HG03442 (cell line): ENCODE data around the gene MTMR3.

Experiments
- ATAC-seq: cut with Tn5 transposase; IDR thresholded peaks from one replicate; pipeline ENCODE4 v1.9.1; 2021; ENCODE audit warnings: mild to moderate bottlenecking, moderate library complexity; ENCODE audit not compliant: unreplicated experiment

Gene MTMR3

DNA sequence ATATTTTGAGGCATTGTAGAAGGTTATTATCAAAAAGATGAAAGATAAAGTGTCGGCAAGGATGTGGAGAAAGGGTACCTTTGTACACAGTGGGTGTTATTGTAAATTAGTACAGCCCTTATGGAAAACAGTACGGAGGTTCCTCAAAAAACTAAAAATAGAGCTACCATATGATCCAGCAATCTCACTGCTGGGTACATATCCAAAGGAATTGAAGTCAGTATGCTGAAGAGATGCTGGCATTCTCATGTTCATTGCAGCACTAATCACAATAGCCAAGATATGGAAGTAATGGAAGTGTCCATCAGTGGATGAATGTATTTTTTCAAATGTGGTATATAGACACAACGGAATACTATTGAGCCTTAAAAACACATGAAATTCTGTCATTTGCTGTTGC is 15.1 kb upstream of the MTMR3 start:
- no peak for ATAC-seq

DNA sequence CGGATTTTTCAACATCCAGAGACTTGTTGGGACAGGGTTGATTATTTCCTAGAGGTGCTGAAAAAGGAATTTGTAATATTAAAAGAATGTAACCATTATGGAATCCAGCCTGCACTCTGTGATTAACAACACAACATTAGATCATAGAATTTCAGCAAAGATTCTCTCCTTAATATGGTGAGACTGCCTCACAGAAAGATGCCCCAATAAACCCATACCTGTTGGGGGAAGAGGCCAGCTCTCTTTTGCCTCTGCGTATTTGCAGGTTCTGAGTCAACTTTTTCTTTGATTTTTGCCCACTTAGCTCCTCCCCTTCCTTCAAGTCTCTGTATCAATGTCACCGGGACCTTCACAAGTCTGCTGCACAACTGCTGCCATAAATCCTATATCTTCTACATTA is 12.4 kb upstream of the MTMR3 start:
- ATAC-seq: no peak

DNA sequence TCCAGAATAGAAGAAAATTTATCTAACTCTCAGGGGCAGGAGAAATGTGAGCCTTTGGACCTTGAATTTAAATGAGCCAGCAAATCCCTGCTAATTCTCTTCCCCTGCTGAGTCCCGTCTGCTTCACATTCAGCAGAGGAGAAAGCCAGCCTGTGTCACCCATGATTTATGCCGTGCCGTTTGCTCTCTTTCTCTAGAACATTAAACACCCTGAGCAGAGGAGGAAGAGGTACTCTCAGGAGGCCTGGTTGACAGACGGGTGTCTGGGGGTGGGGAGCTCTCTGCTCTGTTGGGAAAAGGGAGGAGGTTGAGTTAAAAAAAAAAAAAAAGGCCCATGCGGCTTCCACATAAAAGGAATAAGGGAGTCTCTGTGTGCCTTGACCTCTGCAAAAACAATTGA is 11.3 kb upstream of the MTMR3 start:
- no peak for ATAC-seq

DNA sequence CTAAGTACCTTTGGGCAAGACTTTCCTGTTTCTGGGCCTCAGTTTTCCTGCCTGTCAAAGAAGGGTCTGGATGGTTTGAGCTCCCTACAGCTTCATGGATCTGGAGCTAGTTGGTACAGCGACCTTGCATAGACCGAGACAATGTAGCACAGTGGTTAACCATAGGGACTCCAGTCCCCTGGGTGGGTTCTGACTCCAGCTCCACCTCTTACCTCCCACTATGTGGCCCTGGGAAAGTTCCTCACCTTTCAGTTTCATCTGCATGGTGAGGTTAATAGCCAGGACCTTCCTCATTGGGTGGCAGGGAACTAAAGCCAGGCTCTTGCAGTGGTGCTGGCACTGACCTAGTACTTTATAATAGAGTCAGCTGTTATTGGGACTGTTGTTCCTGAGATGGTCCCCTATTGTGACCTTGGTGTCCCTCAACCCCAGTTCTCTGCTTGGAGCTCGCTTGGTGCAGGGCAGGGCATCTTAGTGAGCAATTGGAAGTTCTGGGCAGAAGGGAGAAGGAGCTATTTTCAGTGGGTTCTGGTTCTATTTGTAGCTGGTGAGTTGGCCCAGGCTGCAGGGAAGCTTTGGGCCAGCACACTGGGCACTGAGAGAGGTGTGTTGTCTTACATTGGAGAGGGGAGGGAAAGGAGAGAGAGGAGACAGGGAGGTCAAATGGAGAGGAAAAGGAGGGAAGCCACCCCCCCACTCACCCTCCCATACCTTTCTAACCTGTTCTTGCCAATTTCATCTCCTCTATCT is 10.7 kb upstream of the MTMR3 start:
- no peak for ATAC-seq

DNA sequence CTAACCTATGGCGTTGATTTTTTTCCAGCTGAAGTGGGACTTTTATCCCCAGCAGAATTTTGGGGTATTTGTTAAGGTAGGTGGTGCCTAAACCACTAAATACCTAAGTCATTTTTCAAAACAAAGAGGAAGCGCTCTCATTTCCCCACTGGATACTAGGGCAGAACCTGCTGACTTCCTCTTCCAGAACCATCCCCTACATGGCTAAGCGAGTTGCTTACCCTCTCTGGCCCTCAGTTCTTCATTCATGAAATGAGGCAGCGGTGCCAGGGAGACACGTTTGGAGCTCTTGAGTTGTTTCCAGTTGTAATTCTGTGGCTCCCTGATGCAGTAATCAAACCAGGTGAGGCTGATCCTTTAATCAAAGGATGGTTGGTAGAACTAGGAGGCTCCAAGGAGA is 10.0 kb upstream of the MTMR3 start:
- ATAC-seq: no peak

DNA sequence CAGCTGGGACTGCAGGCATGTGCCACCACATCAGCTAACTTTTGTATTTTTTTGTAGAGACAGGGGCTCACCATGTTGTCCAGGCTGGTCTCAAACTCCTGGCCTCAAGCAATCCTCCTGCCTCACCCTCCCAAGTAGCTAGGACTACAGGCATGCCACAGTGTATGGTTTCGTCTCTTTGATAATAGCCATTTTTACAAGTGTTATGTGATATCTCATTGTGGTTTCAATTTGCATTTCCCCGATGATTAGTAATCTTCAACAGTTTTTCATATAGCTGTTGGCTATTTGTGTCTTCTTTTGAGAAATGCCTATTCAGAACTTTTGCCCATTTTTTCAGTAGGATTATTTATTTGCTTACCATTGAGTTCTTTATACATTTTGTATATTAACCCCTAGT is 9.0 kb upstream of the MTMR3 start:
- ATAC-seq: no peak

DNA sequence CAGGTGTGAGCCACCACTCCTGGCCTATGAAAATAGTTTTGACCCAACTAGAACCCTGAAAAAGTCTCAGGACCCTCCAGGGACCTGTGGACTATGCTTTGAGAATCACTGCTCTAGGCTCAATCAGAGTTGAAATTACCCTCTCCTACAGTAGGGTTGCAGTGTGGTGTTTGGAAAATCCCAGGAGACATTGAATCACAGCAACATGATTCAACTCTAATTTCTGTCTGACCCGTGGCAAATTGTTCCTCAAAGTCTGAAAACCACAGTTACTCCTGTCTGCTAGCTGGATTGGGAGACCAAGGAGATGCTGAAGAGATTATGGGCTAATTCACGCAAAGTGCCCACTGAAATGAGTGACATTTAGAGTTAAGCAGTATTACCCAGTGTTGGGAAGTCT is 5.4 kb upstream of the MTMR3 start:
- ATAC-seq: no peak

DNA sequence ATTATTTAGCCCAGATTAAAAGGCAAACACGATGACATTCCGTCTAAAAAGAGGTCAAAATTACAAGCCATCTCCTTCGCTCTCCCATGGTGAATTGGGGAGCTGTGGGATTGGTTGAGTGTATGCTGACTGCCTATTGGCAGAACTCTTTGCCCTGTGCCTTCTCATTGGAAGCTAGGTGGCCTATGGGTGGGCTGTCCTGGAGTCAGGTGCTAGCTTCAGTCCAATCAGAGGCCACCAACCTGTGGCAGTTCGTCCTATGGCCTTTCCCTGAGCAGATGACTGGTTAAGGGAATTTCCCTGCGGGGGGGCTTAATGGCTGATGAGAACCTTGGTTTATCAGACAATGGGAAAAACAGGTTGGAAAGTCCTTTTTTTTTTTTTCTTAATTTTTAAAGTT is 3.2 kb upstream of the MTMR3 start:
- no peak for ATAC-seq

DNA sequence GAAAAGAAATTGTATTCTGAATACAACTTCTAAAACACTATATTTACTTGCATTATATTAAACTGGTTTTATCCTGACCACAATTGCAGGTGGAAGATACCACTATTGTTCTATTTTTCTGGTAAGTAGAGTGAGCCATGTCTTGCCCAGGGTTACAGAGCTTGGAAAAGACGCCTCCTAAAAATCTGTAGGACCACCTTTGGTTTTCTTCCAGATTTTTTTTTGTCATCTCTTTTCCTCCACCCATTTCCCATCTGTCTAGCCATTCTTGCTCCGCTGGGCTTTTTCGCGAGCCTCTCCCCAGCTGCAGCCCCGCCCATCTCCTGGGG is 294 bp upstream of the MTMR3 start:
- peak; percentile 63 for ATAC-seq

DNA sequence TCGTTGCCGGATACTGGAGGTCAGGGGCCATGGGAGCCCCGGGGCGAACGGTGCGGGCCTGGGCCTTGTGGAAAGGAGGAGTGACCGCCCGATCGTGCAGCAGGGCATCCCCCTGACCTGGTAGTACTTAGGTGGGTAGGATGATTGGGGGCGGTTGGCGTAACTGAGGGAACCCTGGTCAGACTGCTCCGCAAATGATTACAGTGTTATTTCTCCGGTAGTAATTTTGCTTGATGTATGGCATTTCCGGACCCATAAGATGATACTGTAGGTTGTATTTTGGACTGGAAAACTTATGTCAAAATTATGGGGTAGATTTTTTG is 762 bp downstream of the MTMR3 start:
- peak; percentile 12 for ATAC-seq

DNA sequence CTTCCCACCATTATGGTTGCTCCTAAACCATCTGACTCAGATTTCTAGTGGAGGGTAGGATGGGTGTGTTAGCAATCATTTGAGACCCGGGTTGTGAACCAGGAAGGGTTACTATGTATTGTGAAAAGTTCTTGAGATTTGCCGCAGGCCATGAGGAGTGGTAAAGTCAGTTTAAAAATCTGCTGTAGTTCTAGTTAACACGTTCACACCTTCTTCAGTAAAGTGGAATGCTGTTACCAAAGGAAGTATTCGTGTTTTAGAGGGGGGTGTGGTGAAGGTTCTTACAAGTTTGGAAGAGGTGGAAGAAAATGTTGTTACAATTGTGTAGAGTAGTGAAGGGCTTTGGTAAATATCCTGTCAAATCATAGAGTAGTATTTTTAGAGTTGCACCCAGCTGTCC is 2.6 kb downstream of the MTMR3 start:
- no peak for ATAC-seq

DNA sequence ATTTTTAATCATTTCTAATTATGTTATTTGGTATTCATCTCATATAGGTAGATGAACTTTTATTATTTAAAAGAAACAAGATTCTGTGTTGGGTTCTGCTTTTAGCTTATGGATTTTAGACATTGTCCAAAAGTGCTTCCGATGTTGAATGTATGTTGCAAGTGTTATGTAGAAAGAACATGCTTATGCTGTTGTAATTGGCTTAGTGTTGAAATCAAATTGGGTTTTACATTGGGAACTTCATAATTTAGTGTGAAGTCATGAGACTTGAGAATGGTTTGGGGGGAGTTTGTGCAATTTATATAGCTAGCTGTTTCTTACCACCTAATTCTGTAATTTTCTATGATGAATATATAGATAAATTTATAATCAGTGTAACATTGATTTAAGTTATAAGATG is 3.6 kb downstream of the MTMR3 start:
- ATAC-seq: no peak

DNA sequence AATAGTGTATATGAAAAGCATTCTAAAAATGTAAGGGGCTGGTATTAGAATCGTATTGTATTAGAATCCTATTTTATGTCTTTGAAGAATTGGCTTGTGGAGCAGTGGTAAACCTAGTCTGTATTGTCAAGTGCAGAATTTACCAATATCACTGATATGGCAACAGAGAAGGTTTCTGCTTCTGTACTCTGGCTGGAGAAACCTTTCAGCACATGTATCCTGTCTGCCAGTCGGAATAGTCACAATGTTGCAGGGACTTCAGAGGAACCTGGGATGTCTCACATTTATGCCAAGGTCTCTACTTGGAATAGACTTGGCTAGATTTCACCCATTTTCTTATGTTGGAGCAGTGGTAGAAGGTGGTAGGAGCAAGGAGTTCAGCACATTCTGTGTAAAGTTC is 4.4 kb downstream of the MTMR3 start:
- ATAC-seq: no peak

DNA sequence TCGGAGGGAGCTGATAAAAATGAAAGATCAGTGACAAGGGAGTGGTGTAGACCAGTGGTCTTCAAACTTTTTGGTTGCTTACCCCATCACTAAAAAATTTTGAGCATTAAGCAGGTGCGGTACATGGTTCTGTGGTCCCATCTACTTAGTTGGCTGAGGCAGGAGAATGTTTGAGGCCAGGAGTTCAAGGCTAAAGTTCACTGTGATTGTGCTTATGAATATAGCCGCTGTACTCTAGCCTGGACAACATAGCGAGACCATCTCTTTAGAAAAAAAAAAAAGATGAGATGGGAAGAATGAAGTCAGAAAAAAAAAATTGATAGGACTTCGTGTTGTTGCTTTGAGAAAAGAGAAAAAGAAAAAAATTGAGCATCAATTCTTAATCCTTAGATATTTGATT is 7.8 kb downstream of the MTMR3 start:
- no peak for ATAC-seq

DNA sequence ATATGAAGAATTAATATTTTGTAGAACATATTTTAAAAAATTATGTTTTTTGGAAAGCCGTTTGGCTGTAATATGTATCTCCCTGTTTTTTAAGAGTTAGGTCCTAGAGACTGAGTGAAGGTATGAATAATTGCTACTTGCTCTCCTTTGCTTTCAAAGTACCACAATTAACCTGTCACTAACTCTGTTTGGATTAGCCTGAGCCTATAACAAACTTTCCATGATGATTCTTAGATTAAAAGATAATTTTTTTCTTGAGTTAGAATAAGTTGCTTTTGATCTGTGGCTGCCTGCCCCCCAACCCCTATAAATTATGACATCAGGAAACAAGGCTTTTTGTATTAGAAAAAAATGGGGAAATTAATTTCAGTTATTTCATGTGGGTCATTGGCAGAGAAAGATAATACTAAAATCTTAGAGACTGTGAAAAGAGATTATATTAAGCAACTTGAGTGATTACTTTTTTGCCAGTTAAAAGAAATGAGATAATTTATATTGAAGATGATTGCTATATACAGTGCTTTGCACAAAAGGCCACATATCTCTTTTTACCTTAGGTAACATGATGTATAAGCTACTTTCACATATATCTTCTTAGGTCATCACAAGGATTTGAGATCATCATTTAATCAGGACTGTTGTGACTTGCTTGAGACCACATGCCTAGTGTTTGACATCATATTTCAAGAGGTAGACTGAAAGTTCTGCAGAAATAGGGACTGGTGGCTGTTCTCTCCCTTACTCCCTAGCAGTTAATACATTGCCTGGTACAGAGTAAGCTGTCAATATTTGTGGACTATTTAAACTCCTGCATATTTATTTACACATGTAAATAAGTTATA is 9.6 kb downstream of the MTMR3 start:
- no peak for ATAC-seq

DNA sequence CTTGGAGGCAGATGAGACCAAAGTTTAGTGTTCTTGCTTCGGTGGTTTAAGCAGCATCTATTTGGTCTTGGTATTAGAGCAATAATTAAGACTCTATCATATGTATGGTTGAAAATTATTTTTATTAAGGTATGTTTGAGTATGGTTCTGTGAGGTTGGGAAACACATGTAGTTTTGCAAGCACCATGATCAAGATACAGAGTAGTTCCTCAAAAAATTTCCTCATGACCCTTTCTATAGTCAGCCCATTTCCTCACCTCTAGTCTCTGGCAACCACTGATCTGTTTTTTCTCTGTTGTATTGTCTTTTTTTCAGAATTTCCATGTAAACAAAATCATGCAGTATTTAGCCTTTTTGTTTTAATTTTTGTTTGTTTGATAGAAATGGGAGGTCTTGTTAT is 18.4 kb downstream of the MTMR3 start:
- no peak for ATAC-seq

DNA sequence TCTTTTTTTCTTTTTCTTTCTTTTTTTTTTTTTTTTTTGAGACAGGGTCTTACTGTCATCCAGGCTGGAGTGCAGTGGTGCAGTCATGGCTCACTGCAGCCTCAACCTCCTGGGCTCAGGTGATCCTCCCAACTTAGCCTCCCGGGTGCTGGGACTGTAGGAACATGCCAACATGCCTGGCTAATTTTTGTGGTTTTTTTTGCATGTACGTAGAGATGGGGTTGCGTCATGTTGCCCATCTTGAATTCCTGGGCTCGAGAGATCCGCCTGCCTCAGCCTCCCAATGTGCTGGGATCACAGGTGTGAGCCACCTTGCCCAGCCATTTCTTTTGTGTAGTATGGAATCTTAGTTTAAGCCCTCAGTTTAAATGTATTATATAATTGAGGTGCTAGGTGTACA is 20.4 kb downstream of the MTMR3 start:
- ATAC-seq: no peak

DNA sequence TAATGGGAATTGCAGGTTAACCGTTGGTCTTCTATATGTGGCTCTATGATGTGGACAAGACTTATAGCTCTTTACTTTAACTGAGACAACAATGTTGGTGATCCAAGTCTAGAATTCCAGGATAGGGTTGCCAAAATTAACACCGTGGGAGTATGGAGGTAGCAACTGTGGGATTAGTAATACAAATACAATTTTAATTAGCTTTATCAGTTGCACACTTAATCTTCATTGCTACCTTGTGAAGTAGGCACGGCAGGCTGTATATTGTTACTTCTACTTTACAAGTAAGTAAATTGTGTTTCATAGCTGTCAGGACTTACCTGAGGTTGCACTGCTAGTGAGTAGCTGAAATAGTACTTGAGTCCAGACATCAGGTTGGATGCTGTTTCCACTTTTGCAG is 21.0 kb downstream of the MTMR3 start:
- ATAC-seq: no peak

DNA sequence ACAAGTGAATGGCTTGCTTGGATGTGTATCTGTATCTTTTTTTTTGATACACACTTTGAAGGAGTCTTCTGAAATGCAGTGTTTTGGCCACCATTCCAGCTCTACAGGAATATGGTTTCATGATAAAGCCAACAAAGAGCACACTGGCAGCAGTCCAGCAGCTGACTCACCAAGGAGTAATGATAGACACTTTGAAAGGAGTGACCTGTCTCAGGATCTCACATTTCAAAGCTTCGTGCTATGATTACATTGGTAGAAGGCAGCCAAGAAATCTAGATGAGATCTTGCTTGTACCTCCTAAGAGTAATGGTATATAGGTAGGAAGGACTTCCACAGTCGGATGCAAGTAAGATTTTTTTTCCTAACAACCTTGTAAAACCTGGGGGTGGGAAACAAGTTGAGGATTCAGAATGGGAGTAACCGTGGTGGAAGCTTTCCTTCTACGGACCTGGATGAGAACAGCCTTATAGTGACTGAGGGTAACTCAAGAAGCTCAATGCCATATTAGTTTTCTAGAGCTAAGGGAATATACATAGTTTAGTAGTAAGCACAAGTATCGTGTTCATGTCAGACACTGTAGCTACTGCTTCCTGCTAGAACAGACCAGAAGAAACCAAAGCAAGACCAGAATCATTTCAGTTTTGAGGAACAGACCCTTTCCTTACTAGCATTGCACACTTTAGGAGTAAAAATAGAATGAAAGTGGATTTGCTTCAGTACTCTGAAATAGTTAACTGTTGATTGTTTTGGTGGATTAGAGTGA is 25.0 kb downstream of the MTMR3 start:
- ATAC-seq: no peak

DNA sequence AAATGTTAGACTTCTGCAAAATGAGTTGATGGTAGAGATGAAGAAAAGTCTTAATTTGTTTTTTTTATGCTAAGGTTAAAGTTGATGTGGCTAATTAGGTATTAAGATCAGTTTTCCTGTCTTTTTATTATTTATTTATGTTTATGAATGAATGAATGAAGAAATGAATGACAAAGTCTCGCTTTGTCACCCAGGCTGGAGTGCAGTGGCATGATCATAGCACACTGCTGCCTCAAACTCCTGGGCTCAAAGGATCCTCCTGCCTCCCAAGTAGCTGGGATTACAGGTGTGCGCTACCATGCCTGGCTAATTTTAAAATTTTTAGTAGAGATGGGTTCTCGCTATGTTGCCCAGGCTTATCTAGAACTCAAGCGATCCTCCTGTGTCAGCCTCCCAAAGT is 29.2 kb downstream of the MTMR3 start:
- ATAC-seq: no peak

DNA sequence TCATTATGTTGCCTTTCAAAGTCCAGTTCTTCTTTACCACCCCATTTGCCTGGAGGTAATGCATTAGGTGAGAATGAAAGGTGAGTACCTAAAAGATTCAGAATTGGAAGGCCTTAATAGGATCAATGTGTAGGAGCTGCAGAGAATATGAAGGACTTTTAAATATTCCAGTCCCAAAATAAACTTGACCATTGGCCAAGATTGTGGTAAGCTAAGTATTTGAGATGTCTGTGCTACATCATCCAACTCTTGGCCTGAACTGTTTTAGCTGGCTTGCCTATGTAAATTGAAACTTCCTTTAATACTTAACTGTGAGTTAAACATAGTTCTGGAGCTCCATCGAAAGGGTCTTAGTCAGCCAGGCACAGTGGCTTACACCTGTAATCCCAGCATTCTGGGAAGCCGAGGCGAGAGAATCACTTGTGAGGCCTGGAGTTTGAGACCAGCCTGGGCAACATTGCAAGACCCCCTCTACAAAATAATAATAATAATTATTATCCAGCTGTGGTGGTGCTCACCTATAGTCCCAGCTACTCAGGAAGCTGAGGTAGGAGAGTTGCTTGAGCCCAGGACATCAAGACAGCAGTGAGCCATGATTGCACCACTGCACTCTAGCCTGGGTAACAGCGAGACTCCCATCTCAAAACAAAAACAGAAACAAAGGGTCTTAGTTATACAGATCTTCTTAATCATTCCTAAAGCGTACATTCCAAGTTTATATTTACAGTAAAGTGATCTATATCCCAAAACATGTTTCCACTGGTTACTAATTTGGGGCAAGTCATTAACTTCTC is 29.8 kb downstream of the MTMR3 start:
- no peak for ATAC-seq
